Breast epithelium (tissue), 4 donors: Measurements from ENCODE around the gene ATP9B. TPM values are rescaled to one million over a fixed set of nuclear protein-coding genes. Genes with fewer than 3 reads are reported as not detected.

Source experiments
- DNase-seq, 2 donors: peaks; one replicate each; pipeline ENCODE4 v3.0.0-alpha.2; 2019; ENCODE audit warnings: low spot score in 2 of 2
- H3K27ac ChIP-seq, 2 donors: fragments of 200-600 bp; sonication (generic) in 1 of 2; one replicate each; pipeline ENCODE4 v1.5.1; 2016 to 2019; ENCODE audit warnings: mild to moderate bottlenecking in 1 of 2
- H3K27me3 ChIP-seq, 2 donors: fragments of 200-600 bp; sonication (generic) in 1 of 2; one replicate each; pipeline versions ENCODE4 v1.5.1 to v1.6.0; 2017 to 2019; ENCODE audit warnings: control low read depth in 1 of 2, mild to moderate bottlenecking in 1 of 2
- H3K36me3 ChIP-seq: fragments of 200-600 bp; one replicate; pipeline ENCODE4 v1.5.1; 2019
- H3K4me1 ChIP-seq, 2 donors: fragments of 200-600 bp; sonication (generic); one replicate each; pipeline ENCODE4 v1.5.1; 2016 to 2019; ENCODE audit warnings: control low read depth in 1 of 2
- H3K4me3 ChIP-seq, 3 donors: fragments of 200-600 bp; sonication (generic); 1 replicate in 2 of 3; 2 replicates in 1 of 3; pipeline ENCODE4 v1.5.1; 2016 to 2019; ENCODE audit warnings: mild to moderate bottlenecking in 3 of 3, moderate library complexity in 2 of 3
- H3K9me3 ChIP-seq, 2 donors: fragments of 200-600 bp; sonication (generic) in 1 of 2; one replicate each; pipeline ENCODE4 v1.5.1; 2016 to 2019; ENCODE audit warnings: control low read depth in 1 of 2
- CTCF ChIP-seq, 3 donors: fragments of 450-650 bp; IDR thresholded peaks; one replicate each; pipeline ENCODE4 v1.5.1; 2016 to 2017; ENCODE audit warnings: antibody characterized with exemption in 3 of 3, mild to moderate bottlenecking in 3 of 3, moderate library complexity in 3 of 3
- POLR2A ChIP-seq: fragments of 450-650 bp; IDR thresholded peaks from one replicate; pipeline ENCODE4 v1.6.1; 2016; ENCODE audit warnings: antibody characterized with exemption, mild to moderate bottlenecking, moderate library complexity
- POLR2AphosphoS5 ChIP-seq, 3 donors: sonication (generic); formaldehyde crosslinking; IDR thresholded peaks; one replicate each; pipeline ENCODE4 v1.6.1; 2017; ENCODE audit warnings: antibody characterized with exemption in 3 of 3
- intact Hi-C: fragments of 100-400 bp; cut with DNase I; formaldehyde crosslinking; loops from one replicate; pipeline ENCODE4 v1.15.1; 2023; ENCODE audit warnings: low total_unique reads
- total RNA-seq, 3 donors: library from RNA; depleted of rRNA; stranded (reverse); fragments of >200 nt; gene quantifications; one replicate each; pipeline ENCODE4 v1.1.0, GENCODE V29; 2016

Gene ATP9B
- total RNA-seq, 3 donors from 2014 or later = 42.1 to 55.9 (median 54.4) TPM

GRCh38 chr18:79248495-79249060 lies 179.4 kb downstream of the ATP9B start:
- no peak overlapping the region for H3K27ac ChIP-seq

DNA sequence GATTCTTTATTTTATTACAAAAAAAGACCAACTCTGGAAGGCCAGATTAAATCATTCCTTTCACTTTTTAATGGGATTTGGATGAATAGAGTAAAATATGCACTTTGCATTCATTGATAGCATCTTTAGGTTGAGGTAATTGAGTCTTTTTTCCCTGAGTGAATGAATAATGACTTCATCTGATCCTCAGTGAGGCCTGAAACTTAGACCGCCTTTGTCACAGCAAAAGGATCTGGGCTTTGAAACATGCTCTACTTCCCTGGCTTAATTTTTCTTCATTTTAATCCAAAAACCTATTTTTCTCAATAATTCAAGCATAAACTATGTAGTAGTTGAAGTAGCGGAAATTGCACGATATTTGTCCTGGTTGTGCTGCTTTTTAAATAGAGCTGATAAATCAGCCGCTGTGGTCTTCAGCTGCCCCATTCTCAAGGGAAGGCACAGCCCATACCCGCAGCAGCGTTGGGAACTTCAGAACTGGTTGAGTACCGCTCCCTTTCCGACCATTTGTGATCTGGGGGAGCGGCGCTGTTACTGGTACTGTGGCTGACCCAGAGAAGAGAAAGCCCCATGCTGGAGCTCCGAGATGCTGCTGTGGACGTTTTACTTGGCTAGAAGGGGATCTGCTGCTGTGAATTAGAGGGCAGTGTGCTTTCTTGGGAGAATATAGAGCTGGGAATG lies 181.2 kb downstream of the ATP9B start:
- Histone ChIP-seq H3K36me3 (no peaks in the 10 kb centered on the region), H3K27me3 (no peaks in the 10 kb centered on the region), H3K4me1 (no peaks in the 10 kb centered on the region), H3K27ac (no peak overlapping the region), H3K4me3 (no peak overlapping the region), H3K9me3 (no peaks in the 10 kb centered on the region)
- DNase-seq = no peak
- intact Hi-C loops = no loop called here
- TF ChIP-seq POLR2AphosphoS5 (IDR thresholded peaks at IDR 0.05) (no peak), CTCF (IDR thresholded peaks at IDR 0.05) (no peak), POLR2A (no peak)

More at GRCh38 chr18:79248495-79249060, 179.4 kb downstream of the ATP9B start:
- H3K4me3 ChIP-seq = no peak overlapping the region
- TF ChIP-seq POLR2A (no peak), POLR2AphosphoS5 (IDR thresholded peaks at IDR 0.05) (no peak), CTCF (IDR thresholded peaks at IDR 0.05) (no peak)
- no peaks in the 10 kb centered on the region for H3K36me3 ChIP-seq
- H3K27me3 ChIP-seq = no peaks in the 10 kb centered on the region
- no peaks in the 10 kb centered on the region for H3K4me1 ChIP-seq
- DNase-seq = no peak
- intact Hi-C loops = no loop called here
- no peaks in the 10 kb centered on the region for H3K9me3 ChIP-seq

GRCh38 chr18:79251021-79251420 lies 181.8 kb downstream of the ATP9B start:
- intact Hi-C loops = no loop called here
- Histone ChIP-seq H3K27ac (no peak overlapping the region), H3K4me3 (no peak overlapping the region), H3K27me3 (no peaks in the 10 kb centered on the region), H3K36me3 (no peaks in the 10 kb centered on the region), H3K4me1 (no peaks in the 10 kb centered on the region), H3K9me3 (no peaks in the 10 kb centered on the region)
- TF ChIP-seq POLR2A = no peak
- no peak for TF ChIP-seq CTCF (IDR thresholded peaks at IDR 0.05)
- TF ChIP-seq POLR2AphosphoS5 (IDR thresholded peaks at IDR 0.05) = no peak
- no peak for DNase-seq

DNA sequence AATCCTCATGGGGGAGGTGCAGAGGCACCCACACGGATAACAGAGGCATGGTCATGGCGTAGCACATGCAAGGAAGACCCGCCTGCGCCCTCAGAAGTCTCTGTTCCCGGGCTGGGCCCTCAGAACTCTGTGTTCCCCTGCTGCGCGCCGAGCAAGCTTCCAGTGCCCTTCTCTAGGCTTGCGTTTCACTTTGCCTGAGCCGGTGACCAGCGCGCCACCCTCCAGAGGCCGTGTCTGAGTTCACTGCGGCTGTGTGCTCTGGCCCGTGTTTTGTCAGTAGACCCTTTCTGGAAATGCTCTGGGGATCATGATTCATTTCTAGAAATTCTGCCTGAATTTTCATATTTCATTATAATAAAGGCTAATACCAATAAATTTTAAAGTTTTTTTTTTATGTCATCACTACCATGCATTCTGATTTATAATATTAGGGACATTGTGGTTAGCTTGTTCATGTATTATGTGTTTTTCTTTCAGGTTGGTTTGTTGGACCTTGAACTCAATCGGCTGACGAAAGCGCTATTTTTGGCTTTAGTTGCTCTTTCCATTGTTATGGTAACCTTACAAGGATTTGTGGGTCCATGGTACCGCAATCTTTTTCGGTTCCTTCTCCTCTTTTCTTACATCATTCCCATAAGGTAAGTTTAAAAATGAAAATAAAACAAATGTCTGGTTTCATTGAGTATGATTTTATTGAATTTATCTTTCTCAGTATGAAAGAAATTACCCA lies 183.9 kb downstream of the ATP9B start:
- no peak overlapping the region for H3K27ac ChIP-seq
- no peaks in the 10 kb centered on the region for H3K4me1 ChIP-seq
- no peak for DNase-seq
- H3K9me3 ChIP-seq = no peaks in the 10 kb centered on the region
- no peaks in the 10 kb centered on the region for H3K27me3 ChIP-seq
- H3K4me3 ChIP-seq = no peak overlapping the region
- no peak for TF ChIP-seq POLR2A
- TF ChIP-seq CTCF (IDR thresholded peaks at IDR 0.05) = no peak
- TF ChIP-seq POLR2AphosphoS5 (IDR thresholded peaks at IDR 0.05) = no peak
- intact Hi-C loops = no loop called here
- H3K36me3 ChIP-seq = no peaks in the 10 kb centered on the region

DNA sequence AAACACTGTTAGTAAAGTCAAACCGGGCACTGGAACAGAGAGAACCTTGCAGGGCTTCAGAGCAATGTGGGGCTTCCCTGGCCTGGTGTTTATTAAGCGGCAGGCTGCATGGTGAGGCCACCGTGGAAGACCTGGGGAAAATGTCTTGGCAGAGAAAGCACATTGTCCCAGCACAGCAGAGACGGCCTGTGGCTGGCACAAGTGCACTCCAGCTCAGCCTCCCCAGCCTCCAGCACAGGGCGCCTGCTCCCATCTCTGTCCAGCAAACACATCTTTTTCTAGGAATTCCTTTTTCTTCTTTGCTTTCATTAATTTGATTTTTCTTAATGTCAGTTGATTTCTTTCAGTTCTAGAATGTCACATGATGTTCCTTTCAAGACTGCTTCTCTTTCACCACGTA lies 188.3 kb downstream of the ATP9B start:
- Histone ChIP-seq H3K9me3 (no peaks in the 10 kb centered on the region), H3K27me3 (no peaks in the 10 kb centered on the region), H3K4me3 (no peak overlapping the region), H3K36me3 (no peaks in the 10 kb centered on the region), H3K27ac (no peak overlapping the region), H3K4me1 (no peaks in the 10 kb centered on the region)
- intact Hi-C loops = no loop called here
- no peak for DNase-seq
- no peak for TF ChIP-seq POLR2AphosphoS5 (IDR thresholded peaks at IDR 0.05)
- TF ChIP-seq CTCF (IDR thresholded peaks at IDR 0.05) = no peak
- no peak for TF ChIP-seq POLR2A
